H9 (cell line): ENCODE results near the gene DDX46. TPM values are rescaled to one million over a fixed set of nuclear protein-coding genes. Genes with fewer than 3 reads are reported as not detected.

ENCODE experiments used
- DNase-seq: peaks from one replicate; pipeline ENCODE4 v3.0.0-alpha.2; 2017
- H2AFZ ChIP-seq: one replicate; pipeline ENCODE4 v1.6.1; 2013; ENCODE audit warnings: mild to moderate bottlenecking, low read length, control low read depth, moderate library complexity
- H2AK5ac ChIP-seq: 2 replicates; pipeline ENCODE4 v1.6.1; 2013; ENCODE audit warnings: low read length, control low read depth, mixed read lengths; ENCODE audit not compliant: insufficient read length
- H2BK120ac ChIP-seq: one replicate; pipeline ENCODE4 v1.6.1; 2013; ENCODE audit warnings: low read depth, mild to moderate bottlenecking, low read length, control low read depth, inconsistent platforms; ENCODE audit not compliant: poor library complexity, severe bottlenecking
- H2BK12ac ChIP-seq: 2 replicates; pipeline ENCODE4 v1.6.1; 2013; ENCODE audit warnings: low read length, control low read depth, mixed read lengths, low read depth; ENCODE audit not compliant: insufficient read length
- H2BK15ac ChIP-seq: 2 replicates; pipeline ENCODE4 v1.6.1; 2013; ENCODE audit warnings: low read depth, low read length, control low read depth
- H2BK20ac ChIP-seq: one replicate; pipeline ENCODE4 v1.6.1; 2013; ENCODE audit warnings: low read depth, mild to moderate bottlenecking, low read length, control low read depth, inconsistent platforms; ENCODE audit not compliant: poor library complexity, severe bottlenecking
- H2BK5ac ChIP-seq: 2 replicates; pipeline ENCODE4 v1.6.1; 2013; ENCODE audit warnings: low read length, control low read depth, mixed read lengths; ENCODE audit not compliant: insufficient read length
- H3K14ac ChIP-seq: 2 replicates; pipeline ENCODE4 v1.6.1; 2013; ENCODE audit warnings: low read length, control low read depth; ENCODE audit not compliant: insufficient read depth
- H3K18ac ChIP-seq: 2 replicates; pipeline ENCODE4 v1.6.1; 2013; ENCODE audit warnings: low read depth, mild to moderate bottlenecking, mixed read lengths, low read length, control low read depth; ENCODE audit not compliant: insufficient read length
- H3K23ac ChIP-seq: 2 replicates; pipeline ENCODE4 v1.6.1; 2013; ENCODE audit warnings: low read length, control low read depth, mixed read lengths, low read depth; ENCODE audit not compliant: insufficient read length
- H3K23me2 ChIP-seq: 2 replicates; pipeline ENCODE4 v1.6.1; 2013; ENCODE audit warnings: low read depth, mild to moderate bottlenecking, mixed read lengths, low read length, control low read depth; ENCODE audit not compliant: insufficient read length, poor library complexity, severe bottlenecking
- H3K27ac ChIP-seq: 2 replicates; pipeline ENCODE4 v1.5.1; 2013; ENCODE audit warnings: low read length, control low read depth, mixed read lengths, low read depth; ENCODE audit not compliant: insufficient read length
- H3K27me3 ChIP-seq: 2 replicates; pipeline ENCODE4 v1.6.1; 2013; ENCODE audit warnings: low read length, control low read depth, inconsistent platforms; ENCODE audit not compliant: insufficient read depth
- H3K4ac ChIP-seq: 2 replicates; pipeline ENCODE4 v1.6.1; 2013; ENCODE audit warnings: low read depth, mild to moderate bottlenecking, control low read depth, inconsistent platforms, low read length, moderate library complexity
- H3K4me1 ChIP-seq: 2 replicates; pipeline ENCODE4 v1.6.1; 2013; ENCODE audit warnings: low read length, control low read depth, inconsistent platforms; ENCODE audit not compliant: insufficient read depth
- H3K4me2 ChIP-seq: 2 replicates; pipeline ENCODE4 v1.6.1; 2013; ENCODE audit warnings: low read length, control low read depth, mixed read lengths; ENCODE audit not compliant: insufficient read length, insufficient read depth
- H3K56ac ChIP-seq: 2 replicates; pipeline ENCODE4 v1.6.1; 2013; ENCODE audit warnings: low read depth, mild to moderate bottlenecking, mixed read lengths, low read length, control low read depth; ENCODE audit not compliant: insufficient read length
- H3K79me1 ChIP-seq: 2 replicates; pipeline ENCODE4 v1.6.1; 2013; ENCODE audit warnings: low read depth, mild to moderate bottlenecking, moderate library complexity, low read length, control low read depth, inconsistent platforms; ENCODE audit not compliant: insufficient read depth, poor library complexity, severe bottlenecking
- H3K79me2 ChIP-seq: 2 replicates; pipeline ENCODE4 v1.6.1; 2013; ENCODE audit warnings: low read length, control low read depth, inconsistent platforms; ENCODE audit not compliant: insufficient read depth
- H3K9ac ChIP-seq: 2 replicates; pipeline ENCODE4 v1.6.1; 2013; ENCODE audit warnings: low read length, control low read depth, mixed read lengths; ENCODE audit not compliant: insufficient read length; ENCODE audit errors: extremely low read depth
- H3K9me3 ChIP-seq: one replicate; pipeline ENCODE4 v1.6.1; 2013; ENCODE audit warnings: low read depth, low read length, inconsistent platforms; ENCODE audit not compliant: control insufficient read depth
- H3T11ph ChIP-seq: one replicate; pipeline ENCODE4 v1.6.1; 2013; ENCODE audit warnings: mild to moderate bottlenecking, low read length, control low read depth, inconsistent platforms
- H4K20me1 ChIP-seq: one replicate; pipeline ENCODE4 v1.6.1; 2013; ENCODE audit not compliant: control insufficient read depth, insufficient read length, insufficient read depth
- H4K5ac ChIP-seq: 2 replicates; pipeline ENCODE4 v1.6.1; 2013; ENCODE audit warnings: low read depth, mild to moderate bottlenecking, mixed read lengths, low read length, control low read depth; ENCODE audit not compliant: insufficient read length
- H4K8ac ChIP-seq: replicated peaks from 2 replicates; pipeline ENCODE4 v1.6.1; 2013; ENCODE audit warnings: low read length, control low read depth, mixed read lengths, low read depth; ENCODE audit not compliant: insufficient read length
- H4K91ac ChIP-seq: 2 replicates; pipeline ENCODE4 v1.6.1; 2013; ENCODE audit warnings: low read depth, mild to moderate bottlenecking, moderate library complexity, mixed read lengths, low read length, control low read depth; ENCODE audit not compliant: insufficient read length
- H3K27ac Mint-ChIP-seq, 3 experiments: 2 replicates in 2 of 3; 3 replicates in 1 of 3; pipeline ENCODE4 v1.8.0; 2020 to 2021; ENCODE audit warnings: mixed read lengths in 3 of 3, mild to moderate bottlenecking in 1 of 3, moderate library complexity in 1 of 3
- H3K27me3 Mint-ChIP-seq: 2 replicates; pipeline ENCODE4 v1.8.0; 2021; ENCODE audit warnings: low read depth, mild to moderate bottlenecking, moderate library complexity, mixed read lengths
- H3K36me3 Mint-ChIP-seq, 3 experiments: 2 replicates in 2 of 3; 3 replicates in 1 of 3; pipeline ENCODE4 v1.8.0; 2020 to 2021; ENCODE audit warnings: low read depth in 3 of 3, mixed read lengths in 3 of 3; ENCODE audit not compliant: insufficient read depth in 1 of 3
- H3K4me1 Mint-ChIP-seq, 2 experiments: 2 replicates each; pipeline ENCODE4 v1.8.0; 2020; ENCODE audit warnings: mixed read lengths in 2 of 2
- H3K4me3 Mint-ChIP-seq, 2 experiments: 2 replicates in 1 of 2; 3 replicates in 1 of 2; pipeline ENCODE4 v1.8.0; 2020 to 2021; ENCODE audit warnings: mild to moderate bottlenecking in 2 of 2, mixed read lengths in 2 of 2, moderate library complexity in 1 of 2
- H3K9me3 Mint-ChIP-seq, 2 experiments: 2 replicates in 1 of 2; 3 replicates in 1 of 2; pipeline ENCODE4 v1.8.0; 2020; ENCODE audit warnings: mild to moderate bottlenecking in 2 of 2, mixed read lengths in 2 of 2, moderate library complexity in 1 of 2
- WGBS: extraction: QIAGEN DNeasy Blood & Tissue Kit; methylation state at CpG from one replicate; pipeline ENCODE4 v1.1.7; 2013; ENCODE audit warnings: missing lambda C conversion rate, low lambda C conversion rate, mixed read lengths; ENCODE audit not compliant: insufficient read length; ENCODE audit errors: extremely low coverage; 5-methylcytosine and 5-hydroxymethylcytosine counted together
- total RNA-seq: library from RNA; stranded (reverse); gene quantifications from 2 replicates; pipeline ENCODE4 v1.2.1, GENCODE V29; 2021
- TF ChIP-seq, protein P1 (sequence below): fragments of 200-600 bp; sonication (generic); conservative IDR thresholded peaks from 3 replicates; pipeline ENCODE4 v1.8.0; 2021; ENCODE audit warnings: antibody characterized with exemption, mild to moderate bottlenecking

The DDX46 gene
- total RNA-seq, 1 experiment from 2014 or later, result 90.3 TPM

DNA sequence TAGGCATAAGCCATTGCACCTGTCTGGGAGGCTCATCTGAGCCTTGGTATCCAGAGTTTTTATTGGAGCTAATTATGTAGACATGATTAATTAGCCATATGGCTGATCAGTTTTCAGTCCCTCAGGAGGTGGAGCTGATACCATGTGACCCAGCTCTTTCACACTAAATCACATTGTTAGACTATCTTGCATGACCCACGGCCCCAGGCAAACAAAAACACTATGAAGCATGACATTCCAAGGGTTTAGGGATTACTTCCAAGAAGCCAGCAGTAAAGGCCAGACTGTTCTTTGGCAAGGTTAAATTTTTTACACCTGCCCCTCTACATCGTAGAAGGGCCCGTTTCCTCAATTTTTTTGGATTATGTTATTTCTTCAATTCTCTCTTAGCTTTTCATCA is 82.2 kb downstream of the DDX46 start:
- H3K9me3 Mint-ChIP-seq, result no peaks in the 10 kb centered on the region
- no peak overlapping the region for H3K4me3 Mint-ChIP-seq
- TF ChIP-seq, protein P1, sequence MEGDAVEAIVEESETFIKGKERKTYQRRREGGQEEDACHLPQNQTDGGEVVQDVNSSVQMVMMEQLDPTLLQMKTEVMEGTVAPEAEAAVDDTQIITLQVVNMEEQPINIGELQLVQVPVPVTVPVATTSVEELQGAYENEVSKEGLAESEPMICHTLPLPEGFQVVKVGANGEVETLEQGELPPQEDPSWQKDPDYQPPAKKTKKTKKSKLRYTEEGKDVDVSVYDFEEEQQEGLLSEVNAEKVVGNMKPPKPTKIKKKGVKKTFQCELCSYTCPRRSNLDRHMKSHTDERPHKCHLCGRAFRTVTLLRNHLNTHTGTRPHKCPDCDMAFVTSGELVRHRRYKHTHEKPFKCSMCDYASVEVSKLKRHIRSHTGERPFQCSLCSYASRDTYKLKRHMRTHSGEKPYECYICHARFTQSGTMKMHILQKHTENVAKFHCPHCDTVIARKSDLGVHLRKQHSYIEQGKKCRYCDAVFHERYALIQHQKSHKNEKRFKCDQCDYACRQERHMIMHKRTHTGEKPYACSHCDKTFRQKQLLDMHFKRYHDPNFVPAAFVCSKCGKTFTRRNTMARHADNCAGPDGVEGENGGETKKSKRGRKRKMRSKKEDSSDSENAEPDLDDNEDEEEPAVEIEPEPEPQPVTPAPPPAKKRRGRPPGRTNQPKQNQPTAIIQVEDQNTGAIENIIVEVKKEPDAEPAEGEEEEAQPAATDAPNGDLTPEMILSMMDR, result no peak
- no peaks in the 10 kb centered on the region for H3K27me3 Mint-ChIP-seq
- Histone ChIP-seq H4K20me1 (no peaks in the 10 kb centered on the region), H2AFZ (no peak overlapping the region), H3K23me2 (no peaks in the 10 kb centered on the region), H2AK5ac (no peak overlapping the region), H3K4me2 (no peak overlapping the region), H3K27me3 (no peaks in the 10 kb centered on the region), H3K79me1 (no peaks in the 10 kb centered on the region), H3K4me1 (no peaks in the 10 kb centered on the region), H2BK12ac (no peak overlapping the region), H3T11ph (no peak overlapping the region), H2BK120ac (no peak overlapping the region), H3K18ac (no peak overlapping the region), H3K23ac (no peak overlapping the region), H2BK20ac (no peak overlapping the region), H3K79me2 (no peaks in the 10 kb centered on the region), H2BK5ac (no peak overlapping the region), H3K9me3 (no peaks in the 10 kb centered on the region), H4K8ac (no peak overlapping the region), H4K5ac (no peak overlapping the region), H2BK15ac (no peak overlapping the region), H3K4ac (no peak overlapping the region), H3K27ac (no peak overlapping the region), H3K14ac (no peak overlapping the region), H3K9ac (no peak overlapping the region), H4K91ac (no peak overlapping the region), H3K56ac (no peak overlapping the region)
- H3K27ac Mint-ChIP-seq, result no peak overlapping the region; a peak in 1 of 7 replicates
- peaks cover 23 to 42% (median 32%) of the 10 kb centered on the region in 3 experiments for H3K36me3 Mint-ChIP-seq
- no CpG with 5 or more reads among the region's 3 CpGs for WGBS
- H3K4me1 Mint-ChIP-seq, result peaks cover 6 to 7% of the 10 kb centered on the region in 2 experiments; a peak in 2 of 4 replicates
- no peak for DNase-seq
